ENCODE data around the gene UMODL1. TPM values are rescaled to one million over a fixed set of nuclear protein-coding genes. Genes with fewer than 3 reads are reported as not detected.

The UMODL1 gene
- total RNA-seq, 2 experiments from 2014 or later, result 7.4 to 12.3 TPM

DNA sequence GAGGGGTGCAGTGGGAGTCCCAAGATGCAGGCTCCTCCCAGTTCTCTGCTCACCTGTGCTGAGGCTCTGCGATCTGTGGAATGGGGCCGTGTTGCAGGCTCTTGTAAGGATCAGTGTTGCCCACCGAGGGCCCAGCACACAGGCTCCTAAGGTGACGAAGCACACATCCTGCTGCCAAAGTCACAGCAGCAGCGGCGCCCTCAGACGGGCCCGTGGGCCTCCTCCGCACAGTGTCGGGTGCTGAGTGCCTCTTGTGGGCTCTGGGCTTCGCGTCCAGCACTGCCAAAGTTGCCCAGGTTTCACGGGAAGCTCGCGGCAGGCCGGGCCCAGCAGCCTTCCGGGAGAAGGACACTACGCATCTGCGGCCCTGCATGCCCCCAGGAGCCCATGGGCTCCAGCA lies 75.7 kb downstream of the UMODL1 start:
- ChIA-PET POLR2A (no interaction called here), CTCF (ENCODE audit: unreplicated experiment) (interaction anchor here (0.9 kb wide), 1 partner anchor 112 kb away, joined by 3 read pairs; no protein-coding TSS in a partner anchor)
- H2AFZ ChIP-seq (ENCODE audit: low read length), result no peak overlapping the region
- no peaks in the 10 kb centered on the region for H3K9me3 ChIP-seq (ENCODE audit: low read length)
- intact Hi-C loops (cut with micrococcal nuclease; ENCODE audit: unreplicated experiment), result loop anchor here (5.0 kb wide), 1 partner anchor 160 kb away; no protein-coding TSS in a partner anchor
- H3K4me3 ChIP-seq (ENCODE audit: low read depth, low read length, poor library complexity, severe bottlenecking), result no peak overlapping the region
- no peaks in the 10 kb centered on the region for H3K79me2 ChIP-seq (ENCODE audit: insufficient read depth, low read depth, low read length)
- no TSS peak for BruUV-seq (replicated peaks)
- H4K20me1 ChIP-seq (ENCODE audit: insufficient read depth, low read length), result no peaks in the 10 kb centered on the region
- peaks cover 16% of the 10 kb centered on the region for H3K4me1 ChIP-seq (ENCODE audit: insufficient read depth, low read length, poor library complexity, severe bottlenecking)
- no peak overlapping the region for H3K27ac ChIP-seq (ENCODE audit: low read depth, low read length, poor library complexity, severe bottlenecking)
- DNase-seq (ENCODE audit: low spot score), result no peak
- TF ChIP-seq EZH2phosphoT487 (IDR thresholded peaks at IDR 0.05; ENCODE audit: borderline replicate concordance, low read depth, low read length), result no peak
- TF ChIP-seq, protein P1, sequence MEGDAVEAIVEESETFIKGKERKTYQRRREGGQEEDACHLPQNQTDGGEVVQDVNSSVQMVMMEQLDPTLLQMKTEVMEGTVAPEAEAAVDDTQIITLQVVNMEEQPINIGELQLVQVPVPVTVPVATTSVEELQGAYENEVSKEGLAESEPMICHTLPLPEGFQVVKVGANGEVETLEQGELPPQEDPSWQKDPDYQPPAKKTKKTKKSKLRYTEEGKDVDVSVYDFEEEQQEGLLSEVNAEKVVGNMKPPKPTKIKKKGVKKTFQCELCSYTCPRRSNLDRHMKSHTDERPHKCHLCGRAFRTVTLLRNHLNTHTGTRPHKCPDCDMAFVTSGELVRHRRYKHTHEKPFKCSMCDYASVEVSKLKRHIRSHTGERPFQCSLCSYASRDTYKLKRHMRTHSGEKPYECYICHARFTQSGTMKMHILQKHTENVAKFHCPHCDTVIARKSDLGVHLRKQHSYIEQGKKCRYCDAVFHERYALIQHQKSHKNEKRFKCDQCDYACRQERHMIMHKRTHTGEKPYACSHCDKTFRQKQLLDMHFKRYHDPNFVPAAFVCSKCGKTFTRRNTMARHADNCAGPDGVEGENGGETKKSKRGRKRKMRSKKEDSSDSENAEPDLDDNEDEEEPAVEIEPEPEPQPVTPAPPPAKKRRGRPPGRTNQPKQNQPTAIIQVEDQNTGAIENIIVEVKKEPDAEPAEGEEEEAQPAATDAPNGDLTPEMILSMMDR (conservative IDR thresholded peaks at IDR 0.05; ENCODE audit: low read length), result no peak
- no peaks in the 10 kb centered on the region for H3K9me2 ChIP-seq (ENCODE audit: insufficient read depth, low read length)
- no peak overlapping the region for H3K4me2 ChIP-seq (ENCODE audit: low read length)
- H3K36me3 ChIP-seq (ENCODE audit: insufficient read depth, low read length), result no peaks in the 10 kb centered on the region

DNA sequence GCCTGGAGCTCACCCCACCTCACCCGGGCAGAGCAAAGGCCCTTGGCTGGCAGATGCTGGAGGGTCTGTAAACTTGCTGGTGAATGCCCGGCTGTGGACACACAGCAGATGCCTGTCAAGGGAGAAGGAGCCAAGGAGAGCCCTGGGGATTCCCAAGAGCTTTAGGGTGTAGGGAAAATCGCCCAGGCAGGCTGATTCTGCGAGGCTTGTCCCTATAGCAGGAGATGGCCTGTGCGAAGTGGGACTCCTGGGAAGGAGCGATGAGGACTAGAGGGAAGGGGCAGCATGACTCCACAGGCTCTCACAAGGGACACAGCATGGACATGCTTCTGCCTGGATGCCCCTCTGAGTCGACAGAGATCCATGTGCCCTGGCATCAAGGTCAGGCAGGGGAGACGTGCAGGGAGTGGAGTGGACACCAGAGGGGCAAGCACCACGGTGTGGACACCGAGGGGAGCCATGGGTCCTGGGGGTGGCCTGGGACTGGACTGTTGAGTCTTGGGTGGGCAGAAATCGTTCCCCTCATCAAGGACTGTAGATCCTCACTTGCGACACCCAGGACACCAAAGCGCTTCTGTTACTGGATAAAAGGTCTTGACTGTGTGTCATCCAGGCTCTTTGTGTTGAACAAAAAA lies 76.4 kb downstream of the UMODL1 start:
- Histone ChIP-seq H3K79me2 (ENCODE audit: insufficient read depth, low read depth, low read length) (no peaks in the 10 kb centered on the region), H2AFZ (ENCODE audit: low read length) (no peak overlapping the region), H3K27ac (ENCODE audit: low read depth, low read length, poor library complexity, severe bottlenecking) (no peak overlapping the region), H3K9me2 (ENCODE audit: insufficient read depth, low read length) (no peaks in the 10 kb centered on the region), H3K36me3 (ENCODE audit: insufficient read depth, low read length) (no peaks in the 10 kb centered on the region), H3K4me2 (ENCODE audit: low read length) (no peak overlapping the region), H3K9me3 (ENCODE audit: low read length) (no peaks in the 10 kb centered on the region), H3K4me3 (ENCODE audit: low read depth, low read length, poor library complexity, severe bottlenecking) (no peak overlapping the region), H4K20me1 (ENCODE audit: insufficient read depth, low read length) (no peaks in the 10 kb centered on the region), H3K4me1 (ENCODE audit: insufficient read depth, low read length, poor library complexity, severe bottlenecking) (peaks cover 16% of the 10 kb centered on the region)
- intact Hi-C loops (cut with micrococcal nuclease; ENCODE audit: unreplicated experiment), result loop anchor here (5.0 kb wide), 1 partner anchor 160 kb away; no protein-coding TSS in a partner anchor
- POLR2A ChIA-PET, result no interaction called here
- BruUV-seq (replicated peaks), result no TSS peak
- CTCF ChIA-PET (ENCODE audit: unreplicated experiment), result interaction anchor here (0.9 kb wide), 1 partner anchor 111 kb away, joined by 3 read pairs; no protein-coding TSS in a partner anchor
- no peak for DNase-seq (ENCODE audit: low spot score)
- TF ChIP-seq, protein P1 (conservative IDR thresholded peaks at IDR 0.05; ENCODE audit: low read length), result no peak
- no peak for TF ChIP-seq EZH2phosphoT487 (IDR thresholded peaks at IDR 0.05; ENCODE audit: borderline replicate concordance, low read depth, low read length)

DNA sequence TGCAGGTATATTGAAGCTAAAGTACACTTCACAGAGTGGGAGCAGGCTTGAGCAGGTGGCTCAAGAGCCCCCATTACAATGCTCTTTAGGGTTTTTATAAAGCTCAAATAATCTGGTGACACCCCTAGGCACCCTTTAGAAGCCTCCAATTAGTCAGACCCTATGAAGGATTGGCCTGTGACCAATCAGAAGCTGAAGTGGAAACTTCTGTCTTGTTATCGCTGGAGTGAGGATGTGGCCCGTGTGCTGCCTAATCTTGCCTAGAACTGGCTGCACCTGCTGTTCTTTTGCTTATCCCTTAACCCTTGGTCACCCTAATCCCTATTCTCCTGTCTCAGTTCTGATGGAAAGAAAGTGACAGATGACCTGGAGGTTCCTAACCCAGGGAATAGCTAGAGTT lies 77.0 kb downstream of the UMODL1 start:
- ChIA-PET CTCF (ENCODE audit: unreplicated experiment) (no interaction called here), POLR2A (no interaction called here)
- no peaks in the 10 kb centered on the region for H3K36me3 ChIP-seq (ENCODE audit: insufficient read depth, low read length)
- H3K9me2 ChIP-seq (ENCODE audit: insufficient read depth, low read length), result no peaks in the 10 kb centered on the region
- no TSS peak for BruUV-seq (replicated peaks)
- H3K9me3 ChIP-seq (ENCODE audit: low read length), result no peaks in the 10 kb centered on the region
- H3K27ac ChIP-seq (ENCODE audit: low read depth, low read length, poor library complexity, severe bottlenecking), result no peak overlapping the region
- H3K79me2 ChIP-seq (ENCODE audit: insufficient read depth, low read depth, low read length), result no peaks in the 10 kb centered on the region
- H4K20me1 ChIP-seq (ENCODE audit: insufficient read depth, low read length), result no peaks in the 10 kb centered on the region
- no peak overlapping the region for H2AFZ ChIP-seq (ENCODE audit: low read length)
- DNase-seq (ENCODE audit: low spot score), result no peak
- intact Hi-C loops (cut with micrococcal nuclease; ENCODE audit: unreplicated experiment), result loop anchor here (5.0 kb wide), 1 partner anchor 159 kb away; no protein-coding TSS in a partner anchor
- TF ChIP-seq, protein P1 (conservative IDR thresholded peaks at IDR 0.05; ENCODE audit: low read length), result no peak
- TF ChIP-seq EZH2phosphoT487 (IDR thresholded peaks at IDR 0.05; ENCODE audit: borderline replicate concordance, low read depth, low read length), result no peak
- peaks cover 16% of the 10 kb centered on the region for H3K4me1 ChIP-seq (ENCODE audit: insufficient read depth, low read length, poor library complexity, severe bottlenecking)
- H3K4me2 ChIP-seq (ENCODE audit: low read length), result no peak overlapping the region
- no peak overlapping the region for H3K4me3 ChIP-seq (ENCODE audit: low read depth, low read length, poor library complexity, severe bottlenecking)

All from OCI-LY7 (cell line).